ENCODE measurements around the gene CA11.

CA11 gene

DNA sequence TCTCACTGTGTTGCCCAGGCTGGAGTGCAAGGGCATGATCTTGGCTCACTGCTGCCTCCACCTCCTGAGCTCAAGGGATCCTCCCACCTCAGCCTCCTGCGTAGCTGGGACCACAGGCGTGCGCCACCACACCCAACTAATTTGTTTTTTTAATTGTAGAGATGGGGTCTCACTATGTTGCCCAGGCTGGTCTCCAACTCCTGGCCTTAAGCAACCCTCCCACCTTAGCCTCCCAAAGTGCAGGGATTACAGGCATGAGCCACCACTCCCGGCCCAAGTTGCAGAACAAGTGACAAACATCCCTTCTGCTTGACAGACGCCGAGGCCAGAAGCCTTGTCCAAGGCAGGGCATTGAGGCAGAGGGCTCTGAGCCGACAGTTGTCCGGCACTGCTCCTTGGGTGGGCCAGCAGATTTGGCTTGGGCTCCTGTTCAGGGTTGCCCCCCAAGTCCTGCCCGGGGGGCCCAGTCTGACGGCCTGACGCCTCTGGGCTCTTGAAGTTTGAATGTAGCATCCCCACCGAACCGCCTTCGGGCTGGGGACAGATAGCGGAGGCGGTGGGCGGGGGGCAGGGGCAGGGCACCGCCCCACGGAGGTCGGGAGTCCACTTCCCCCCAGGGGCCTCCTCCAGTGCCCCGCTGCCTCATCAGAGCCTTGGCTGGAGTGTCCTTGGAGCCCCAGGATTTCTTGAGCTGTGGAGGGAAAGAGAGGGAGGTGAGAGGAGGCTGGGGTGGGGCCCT lies 45.1 kb downstream of the CA11 start:
- H3K4me3 ChIP-seq (ENCODE audit: low read depth, low read length) = no peak overlapping the region
- CTCF ChIA-PET = interaction anchor here (1.1 to 3.5 kb wide), 2 partner anchors 8 to 11 kb away, joined by 6 to 27 read pairs; no protein-coding TSS in a partner anchor
- TF ChIP-seq, protein P1, sequence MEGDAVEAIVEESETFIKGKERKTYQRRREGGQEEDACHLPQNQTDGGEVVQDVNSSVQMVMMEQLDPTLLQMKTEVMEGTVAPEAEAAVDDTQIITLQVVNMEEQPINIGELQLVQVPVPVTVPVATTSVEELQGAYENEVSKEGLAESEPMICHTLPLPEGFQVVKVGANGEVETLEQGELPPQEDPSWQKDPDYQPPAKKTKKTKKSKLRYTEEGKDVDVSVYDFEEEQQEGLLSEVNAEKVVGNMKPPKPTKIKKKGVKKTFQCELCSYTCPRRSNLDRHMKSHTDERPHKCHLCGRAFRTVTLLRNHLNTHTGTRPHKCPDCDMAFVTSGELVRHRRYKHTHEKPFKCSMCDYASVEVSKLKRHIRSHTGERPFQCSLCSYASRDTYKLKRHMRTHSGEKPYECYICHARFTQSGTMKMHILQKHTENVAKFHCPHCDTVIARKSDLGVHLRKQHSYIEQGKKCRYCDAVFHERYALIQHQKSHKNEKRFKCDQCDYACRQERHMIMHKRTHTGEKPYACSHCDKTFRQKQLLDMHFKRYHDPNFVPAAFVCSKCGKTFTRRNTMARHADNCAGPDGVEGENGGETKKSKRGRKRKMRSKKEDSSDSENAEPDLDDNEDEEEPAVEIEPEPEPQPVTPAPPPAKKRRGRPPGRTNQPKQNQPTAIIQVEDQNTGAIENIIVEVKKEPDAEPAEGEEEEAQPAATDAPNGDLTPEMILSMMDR (IDR thresholded peaks at IDR 0.05; ENCODE audit: insufficient read depth, low read length, missing control alignments) = no peak
- no peak for DNase-seq (ENCODE audit: low read depth, low spot score)
- POLR2A ChIA-PET = interaction anchor here (0.7 kb wide), 1 partner anchor 16 kb away, joined by 3 read pairs; no protein-coding TSS in a partner anchor

DNA sequence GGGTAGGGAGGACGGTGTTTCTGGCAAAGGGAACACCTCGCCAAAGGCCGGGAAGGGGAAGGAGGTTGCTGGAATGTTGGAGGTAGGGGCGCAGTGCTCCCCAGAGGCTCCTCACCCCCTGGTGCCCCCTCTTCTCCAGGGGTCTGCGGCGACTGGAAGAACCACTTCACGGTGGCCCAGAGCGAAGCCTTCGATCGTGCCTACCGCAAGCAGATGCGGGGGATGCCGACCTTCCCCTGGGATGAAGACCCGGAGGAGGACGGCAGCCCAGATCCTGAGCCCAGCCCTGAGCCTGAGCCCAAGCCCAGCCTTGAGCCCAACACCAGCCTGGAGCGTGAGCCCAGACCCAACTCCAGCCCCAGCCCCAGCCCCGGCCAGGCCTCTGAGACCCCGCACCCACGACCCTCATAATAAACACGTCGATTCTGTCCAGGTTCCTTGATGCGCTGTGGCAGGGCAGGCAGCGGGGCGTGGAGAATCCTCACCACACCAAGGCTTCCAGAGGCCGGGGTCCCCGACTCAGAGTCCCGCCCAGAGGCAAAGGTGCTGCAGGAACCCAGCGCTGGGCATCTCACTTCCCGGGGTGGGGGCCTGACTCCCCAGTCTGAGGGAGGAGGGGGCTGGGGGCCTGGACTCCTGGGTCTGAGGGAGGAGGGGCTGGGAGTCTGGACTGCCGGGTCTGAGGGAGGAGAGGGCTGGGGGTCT lies 46.8 kb downstream of the CA11 start:
- no peak for DNase-seq (ENCODE audit: low read depth, low spot score)
- CTCF ChIA-PET = interaction anchor here (0.6 to 3.5 kb wide), 4 partner anchors 10 to 110 kb away, joined by 3 to 27 read pairs (median 4); no protein-coding TSS in a partner anchor

DNA sequence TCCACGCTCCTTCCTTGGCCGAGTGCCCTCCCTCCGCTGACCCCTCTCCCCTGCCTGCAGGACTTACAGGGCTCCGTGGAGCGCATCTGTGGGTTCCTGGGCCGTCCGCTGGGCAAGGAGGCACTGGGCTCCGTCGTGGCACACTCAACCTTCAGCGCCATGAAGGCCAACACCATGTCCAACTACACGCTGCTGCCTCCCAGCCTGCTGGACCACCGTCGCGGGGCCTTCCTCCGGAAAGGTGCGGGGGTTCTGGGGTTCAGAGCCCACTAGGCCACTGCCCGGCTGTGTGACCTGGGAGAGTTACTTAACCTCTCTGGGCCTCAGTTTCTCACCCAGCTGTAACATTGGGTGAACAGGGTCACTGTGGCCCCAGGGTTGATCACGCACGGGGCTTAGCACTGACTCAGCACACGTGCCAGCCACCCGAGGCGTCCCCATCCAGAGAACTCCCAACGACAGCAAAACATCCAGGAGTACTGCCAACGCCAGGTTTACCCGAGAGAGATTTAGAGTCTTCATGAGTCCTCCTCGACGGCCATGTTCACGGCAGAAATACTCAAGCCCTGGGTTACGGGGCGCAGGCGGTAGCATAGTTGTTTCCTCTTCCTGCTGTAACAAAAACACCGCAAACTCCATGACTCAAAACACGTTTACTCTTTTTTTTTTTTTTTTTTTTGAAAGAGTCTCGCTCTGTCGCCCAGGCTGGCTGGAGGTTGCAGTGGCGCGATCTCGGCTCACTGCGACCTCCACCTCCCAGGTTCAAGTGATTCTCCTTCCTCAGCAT lies 49.1 kb downstream of the CA11 start:
- TF ChIP-seq, protein P1 (IDR thresholded peaks at IDR 0.05; ENCODE audit: insufficient read depth, low read length, missing control alignments) = no peak
- POLR2A ChIA-PET = no interaction called here
- no peak for DNase-seq (ENCODE audit: low read depth, low spot score)
- no peak overlapping the region for H3K4me3 ChIP-seq (ENCODE audit: low read depth, low read length)
- CTCF ChIA-PET = no interaction called here

More for the DNA sequence above, 46.8 kb downstream of the CA11 start:
- TF ChIP-seq, protein P1 (IDR thresholded peaks at IDR 0.05; ENCODE audit: insufficient read depth, low read length, missing control alignments) = no peak
- POLR2A ChIA-PET = no interaction called here
- H3K4me3 ChIP-seq (ENCODE audit: low read depth, low read length) = no peak overlapping the region

DNA sequence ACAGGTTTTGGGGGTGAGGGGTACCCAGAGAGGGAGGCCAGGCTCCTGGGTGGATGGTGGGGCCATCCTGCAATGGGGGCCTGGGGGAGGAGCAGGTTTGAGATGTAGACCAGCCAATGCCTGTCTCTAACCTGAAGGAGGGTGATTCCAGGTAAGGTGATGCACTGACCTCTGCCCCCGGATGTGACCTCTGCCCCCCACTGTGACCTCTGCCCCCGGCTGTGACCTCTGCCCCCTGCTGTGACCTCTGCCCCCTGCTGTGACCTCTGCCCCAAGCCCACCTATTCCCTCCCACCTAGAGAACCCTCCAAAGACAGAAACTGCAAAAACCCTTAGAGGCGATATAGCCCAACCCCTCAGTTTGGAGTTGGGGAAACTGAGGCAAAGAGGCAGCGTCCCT lies 49.8 kb downstream of the CA11 start:
- no peak overlapping the region for H3K4me3 ChIP-seq (ENCODE audit: low read depth, low read length)
- DNase-seq (ENCODE audit: low read depth, low spot score) = no peak
- ChIA-PET CTCF (no interaction called here), POLR2A (no interaction called here)
- TF ChIP-seq, protein P1 (IDR thresholded peaks at IDR 0.05; ENCODE audit: insufficient read depth, low read length, missing control alignments) = no peak

DNA sequence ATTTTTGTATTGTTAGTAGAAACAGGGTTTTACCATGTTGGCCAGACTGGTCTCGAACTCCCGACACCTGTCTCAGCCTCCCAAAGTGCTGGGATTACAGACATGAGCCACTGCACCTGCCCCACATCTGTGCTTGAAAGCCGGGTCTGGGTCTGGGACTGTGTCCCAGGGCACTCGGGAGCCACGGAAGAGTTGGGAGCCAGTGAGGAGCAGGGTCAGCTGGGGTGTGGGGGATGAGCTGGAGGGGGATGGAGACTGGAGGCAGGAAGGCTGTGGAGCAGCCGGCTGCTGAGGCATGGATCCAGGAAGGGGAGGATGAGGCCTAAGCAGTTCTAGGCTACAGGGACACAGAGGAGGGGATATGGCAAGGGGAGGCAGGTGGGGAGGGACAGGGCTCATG lies 50.2 kb downstream of the CA11 start:
- H3K4me3 ChIP-seq (ENCODE audit: low read depth, low read length) = no peak overlapping the region
- CTCF ChIA-PET = interaction anchor here (0.7 to 3.8 kb wide), 7 partner anchors 9 to 106 kb away, joined by 3 to 21 read pairs (median 6); no protein-coding TSS in a partner anchor
- no peak for DNase-seq (ENCODE audit: low read depth, low spot score)
- POLR2A ChIA-PET = no interaction called here
- TF ChIP-seq, protein P1 (IDR thresholded peaks at IDR 0.05; ENCODE audit: insufficient read depth, low read length, missing control alignments) = no peak
